HCT116 (cell line): ENCODE data around the gene HAGH. TPM values are rescaled to one million over a fixed set of nuclear protein-coding genes. Genes with fewer than 3 reads are reported as not detected.

Experiments
- ATAC-seq: fragments of 200-7000 bp; cut with Tn5 transposase; 2 replicates; pipeline ENCODE4 v1.9.1; 2020; ENCODE audit warnings: mild to moderate bottlenecking, moderate library complexity
- BruUV-seq: library from RNA; stranded (reverse); fragments of 400-500 nt; replicated peaks from 2 replicates; lab custom pipeline; 2021; lab: Mats Ljungman, UMichigan
- CTCF ChIA-PET: fragments of 300-600 bp; sonication (Branson Sonifier 250); formaldehyde crosslinking; loops from one replicate; lab custom pipeline; 2021; ENCODE audit warnings: antibody characterized with exemption; lab: Charles Lee
- POLR2A ChIA-PET: fragments of 300-600, 350-600 bp; sonication (Branson Sonifier 250); formaldehyde crosslinking; loops from one replicate; lab custom pipeline; 2021; ENCODE audit warnings: antibody characterized with exemption; lab: Charles Lee
- RAD21 ChIA-PET, 2 experiments: fragments of 300-600 bp; sonication (Branson Sonifier 250); formaldehyde crosslinking; loops; one replicate each; lab custom pipeline; 2023; ENCODE audit warnings: low total read pairs in 2 of 2; ENCODE audit not compliant: uncharacterized antibody in 2 of 2, unreplicated experiment in 2 of 2, low non-redundant PET in 1 of 2; lab: Charles Lee
- DNase-seq: peaks from one replicate; pipeline ENCODE4 v3.0.0-alpha.2; 2010; ENCODE audit warnings: low read depth, low spot score
- H2AFZ ChIP-seq: fragments of 200-600 bp; shearing (Covaris generic), sonication (generic); 2 replicates; pipeline ENCODE4 v1.6.1; 2017; ENCODE audit warnings: low read depth, mixed run types, mixed read lengths, antibody characterized with exemption, low read length; ENCODE audit not compliant: poor library complexity, severe bottlenecking
- H3K27ac ChIP-seq: 2 replicates; pipeline ENCODE4 v1.5.1; 2012; ENCODE audit warnings: low read depth, low read length
- H3K27me3 ChIP-seq: fragments of 200-600 bp; sonication (generic); 2 replicates; pipeline ENCODE4 v1.6.1; 2016; ENCODE audit warnings: mixed run types, low read length, mixed read lengths; ENCODE audit not compliant: insufficient read depth
- H3K36me3 ChIP-seq, 2 experiments: fragments of 200-500 bp in 1 of 2; fragments of 200-600 bp in 1 of 2; sonication (Bioruptor generic) in 1 of 2; sonication (generic) in 1 of 2; 2 replicates each; pipeline versions ENCODE4 v1.5.1 to v1.6.1; 2014 to 2016; ENCODE audit warnings: low read length in 2 of 2, inconsistent platforms in 1 of 2, mixed read lengths in 1 of 2, mixed run types in 1 of 2; ENCODE audit not compliant: insufficient read depth in 2 of 2, control insufficient read depth in 1 of 2
- H3K4me1 ChIP-seq, 2 experiments: fragments of 200-600 bp in 1 of 2; sonication (generic) in 1 of 2; 2 replicates each; pipeline versions ENCODE4 v1.5.1 to v1.6.1; 2012 to 2017; ENCODE audit warnings: low read length in 2 of 2, inconsistent platforms in 1 of 2, mild to moderate bottlenecking in 1 of 2, mixed read lengths in 1 of 2, mixed run types in 1 of 2, moderate library complexity in 1 of 2; ENCODE audit not compliant: insufficient read depth in 2 of 2, control insufficient read depth in 1 of 2
- H3K4me2 ChIP-seq: fragments of 200-600 bp; sonication (generic); 2 replicates; pipeline ENCODE4 v1.6.1; 2017; ENCODE audit warnings: mixed run types, low read length, mixed read lengths
- H3K4me3 ChIP-seq, 2 experiments: fragments of 200-600 bp in 1 of 2; sonication (generic) in 1 of 2; replicated peaks in 1 of 2; 2 replicates each; pipeline ENCODE4 v1.5.1; 2011 to 2016; ENCODE audit warnings: low read length in 2 of 2, control low read depth in 1 of 2, low read depth in 1 of 2, mild to moderate bottlenecking in 1 of 2, mixed read lengths in 1 of 2, mixed run types in 1 of 2
- H3K79me2 ChIP-seq: fragments of 200-600 bp; sonication (generic); 2 replicates; pipeline ENCODE4 v1.6.1; 2017; ENCODE audit warnings: mild to moderate bottlenecking, mixed run types, low read length, moderate library complexity, mixed read lengths; ENCODE audit not compliant: insufficient read depth
- H3K9ac ChIP-seq: fragments of 200-600 bp; sonication (generic); 2 replicates; pipeline ENCODE4 v1.6.1; 2016; ENCODE audit warnings: low read length, mixed read lengths
- H3K9me2 ChIP-seq: fragments of 200-600 bp; sonication (generic), shearing (Covaris generic); 2 replicates; pipeline ENCODE4 v1.6.1; 2017; ENCODE audit warnings: mixed run types, mild to moderate bottlenecking, moderate library complexity; ENCODE audit not compliant: insufficient read depth
- H3K9me3 ChIP-seq, 2 experiments: fragments of 200-500 bp in 1 of 2; fragments of 200-600 bp in 1 of 2; sonication (Bioruptor generic) in 1 of 2; sonication (generic) in 1 of 2; 2 replicates each; pipeline ENCODE4 v1.6.1; 2014 to 2017; ENCODE audit warnings: low read length in 2 of 2, mixed read lengths in 2 of 2, inconsistent platforms in 1 of 2, low read depth in 1 of 2, mild to moderate bottlenecking in 1 of 2, mixed run types in 1 of 2, moderate library complexity in 1 of 2; ENCODE audit not compliant: control insufficient read depth in 1 of 2, insufficient read depth in 1 of 2
- H4K20me1 ChIP-seq: fragments of 200-600 bp; sonication (generic), shearing (Covaris generic); 2 replicates; pipeline ENCODE4 v1.6.1; 2017; ENCODE audit warnings: mixed run types, mild to moderate bottlenecking, moderate library complexity; ENCODE audit not compliant: insufficient read depth
- CBX3 ChIP-seq: IDR thresholded peaks from 2 replicates; pipeline ENCODE4 v1.6.1; 2012; ENCODE audit warnings: low read depth
- CTCF ChIP-seq, 3 experiments: fragments of 200-600 bp in 1 of 3; sonication (generic) in 1 of 3; IDR thresholded peaks in 2 of 3; conservative IDR thresholded peaks in 1 of 3; 2 replicates each; pipeline ENCODE4 v1.5.1; 2012 to 2017; ENCODE audit warnings: low read depth in 2 of 3, low read length in 2 of 3, antibody characterized with exemption in 1 of 3, borderline replicate concordance in 1 of 3, control low read depth in 1 of 3, mild to moderate bottlenecking in 1 of 3, mixed read lengths in 1 of 3, mixed run types in 1 of 3, moderate library complexity in 1 of 3; ENCODE audit not compliant: insufficient read depth in 1 of 3
- EZH2 ChIP-seq: fragments of 200-600 bp; sonication (generic); IDR thresholded peaks from 2 replicates; pipeline ENCODE4 v1.6.1; 2017; ENCODE audit warnings: antibody characterized with exemption, mixed run types
- EZH2phosphoT487 ChIP-seq: fragments of 200-600 bp; IDR thresholded peaks from 2 replicates; pipeline ENCODE4 v1.6.1; 2018; ENCODE audit warnings: antibody characterized with exemption, borderline replicate concordance
- FOSL1 ChIP-seq: IDR thresholded peaks from 2 replicates; pipeline ENCODE4 v1.6.1; 2012; ENCODE audit warnings: low read depth
- JUND ChIP-seq: IDR thresholded peaks from 2 replicates; pipeline ENCODE4 v1.6.1; 2012
- POLR2A ChIP-seq: IDR thresholded peaks from 2 replicates; pipeline ENCODE4 v1.7.0; 2011; ENCODE audit warnings: borderline replicate concordance; ENCODE audit not compliant: insufficient read depth, insufficient read length; ENCODE audit errors: extremely low read depth
- POLR2AphosphoS5 ChIP-seq: IDR thresholded peaks from 2 replicates; pipeline ENCODE4 v1.6.1; 2011; ENCODE audit warnings: mild to moderate bottlenecking, low read depth, low read length, moderate library complexity
- SP1 ChIP-seq: IDR thresholded peaks from 2 replicates; pipeline ENCODE4 v1.6.1; 2012; ENCODE audit warnings: low read depth
- SRF ChIP-seq: IDR thresholded peaks from 2 replicates; pipeline ENCODE4 v1.6.1; 2012; ENCODE audit warnings: low read depth
- TCF7L2 ChIP-seq: IDR thresholded peaks from 2 replicates; pipeline ENCODE4 v1.7.0; 2011; ENCODE audit warnings: borderline replicate concordance, inconsistent platforms; ENCODE audit not compliant: insufficient read depth, insufficient read length; ENCODE audit errors: extremely low read depth
- YY1 ChIP-seq: IDR thresholded peaks from 2 replicates; pipeline ENCODE4 v1.6.1; 2011; ENCODE audit warnings: low read length, low read depth, moderate library complexity, mild to moderate bottlenecking; ENCODE audit not compliant: insufficient replicate concordance; ENCODE audit errors: extremely low read depth
- ZBTB33 ChIP-seq: IDR thresholded peaks from 2 replicates; pipeline ENCODE4 v1.6.1; 2011; ENCODE audit warnings: mild to moderate bottlenecking, low read length, moderate library complexity; ENCODE audit not compliant: insufficient replicate concordance; ENCODE audit errors: extremely low read depth
- ZFX ChIP-seq: fragments of 450-650 bp; IDR thresholded peaks from 2 replicates; pipeline ENCODE4 v1.6.1; 2017
- ZNF274 ChIP-seq: fragments of 200-500 bp; sonication (Bioruptor generic); IDR thresholded peaks from 2 replicates; pipeline ENCODE4 v1.6.1; 2014; ENCODE audit warnings: mild to moderate bottlenecking, low read depth, low read length, inconsistent platforms
- intact Hi-C: fragments of 100-400 bp; cut with micrococcal nuclease; formaldehyde crosslinking; loops from 2 replicates; pipeline ENCODE4 v1.10.0; 2022
- total RNA-seq: library from RNA; stranded (reverse); gene quantifications from one replicate; pipeline ENCODE4 v1.2.1, GENCODE V29; 2021; ENCODE audit not compliant: unreplicated experiment

HAGH gene
- total RNA-seq, 1 experiment from 2014 or later = 39.1 TPM

- Histone ChIP-seq H3K9me3 (no peaks in the 10 kb centered on the region), H3K9ac (no peak overlapping the region), H3K36me3 (0 out of 4 replicates have a peak, but pooled peaks cover 0 to 7% of the 10 kb centered on the region in 2 experiments), H3K79me2 (peaks cover 33% of the 10 kb centered on the region), H3K4me1 (peaks cover 13 to 17% of the 10 kb centered on the region in 2 experiments), H3K27ac (no peak overlapping the region), H2AFZ (no peak overlapping the region), H3K4me2 (no peak overlapping the region), H3K27me3 (no peaks in the 10 kb centered on the region), H3K9me2 (no peaks in the 10 kb centered on the region), H4K20me1 (peaks cover 5% of the 10 kb centered on the region; the same call in 1 of the 2 replicates), H3K4me3 (no peak overlapping the region)
- no TSS peak for BruUV-seq
- ChIA-PET POLR2A (no interaction called here), RAD21 (no interaction called here), CTCF (no interaction called here)
- TF ChIP-seq CBX3 (no peak), SRF (no peak), POLR2A (no peak), ZBTB33 (no peak), EZH2 (no peak), SP1 (no peak), FOSL1 (no peak), POLR2AphosphoS5 (no peak), EZH2phosphoT487 (no peak), ZNF274 (no peak), ZFX (no peak), YY1 (no peak), TCF7L2 (no peak), JUND (no peak), CTCF (IDR thresholded peaks at IDR 0.05 in 2 of 3, conservative IDR thresholded peaks at IDR 0.05 in 1 of 3; ENCODE audit: borderline replicate concordance in 1 of 3, insufficient read depth in 1 of 3, low read depth in 2 of 3, low read length in 2 of 3) (no peak)
- ATAC-seq (no peak), DNase-seq (no peak)
- intact Hi-C loops = no loop called here
Measured at GRCh38 chr16:1830213-1830612, 3.6 kb upstream of the HAGH start.
